Suprapubic skin (tissue), 4 donors: ENCODE results near the gene USF3. TPM values are rescaled to one million over a fixed set of nuclear protein-coding genes. Genes with fewer than 3 reads are reported as not detected.

Experiments
- DNase-seq, 2 donors: peaks; one replicate each; pipeline ENCODE4 v3.0.0-alpha.2; 2019; ENCODE audit warnings: low spot score in 2 of 2
- H3K27ac ChIP-seq: fragments of 200-600 bp; sonication (generic); one replicate; pipeline ENCODE4 v1.5.1; 2019
- H3K27me3 ChIP-seq: fragments of 200-600 bp; sonication (generic); one replicate; pipeline ENCODE4 v1.5.1; 2019
- H3K36me3 ChIP-seq: fragments of 200-600 bp; sonication (generic); one replicate; pipeline ENCODE4 v1.5.1; 2019
- H3K4me1 ChIP-seq: fragments of 200-600 bp; sonication (generic); one replicate; pipeline ENCODE4 v1.5.1; 2019
- H3K4me3 ChIP-seq: fragments of 200-600 bp; sonication (generic); one replicate; pipeline ENCODE4 v1.5.1; 2019; ENCODE audit warnings: mild to moderate bottlenecking
- H3K9me3 ChIP-seq: fragments of 200-600 bp; sonication (generic); one replicate; pipeline ENCODE4 v1.5.1; 2019
- CTCF ChIP-seq, 2 donors: fragments of 200-600 bp in 1 of 2; fragments of 450-650 bp in 1 of 2; sonication (generic) in 1 of 2; IDR thresholded peaks; one replicate each; pipeline ENCODE4 v1.5.1; 2016 to 2019; ENCODE audit warnings: antibody characterized with exemption in 2 of 2, mild to moderate bottlenecking in 1 of 2, moderate library complexity in 1 of 2
- EP300 ChIP-seq: sonication (generic); formaldehyde crosslinking; IDR thresholded peaks from one replicate; pipeline ENCODE4 v1.6.1; 2017; ENCODE audit warnings: antibody characterized with exemption
- POLR2A ChIP-seq, 2 donors: fragments of 450-650 bp; IDR thresholded peaks; one replicate each; pipeline ENCODE4 v1.6.1; 2017; ENCODE audit warnings: antibody characterized with exemption in 2 of 2, mild to moderate bottlenecking in 2 of 2, moderate library complexity in 2 of 2
- POLR2AphosphoS5 ChIP-seq, 3 donors: sonication (generic); formaldehyde crosslinking; IDR thresholded peaks; one replicate each; pipeline ENCODE4 v1.6.1; 2017; ENCODE audit warnings: antibody characterized with exemption in 3 of 3
- WGBS: methylation state at CpG from one replicate; pipeline ENCODE4 v1.1.5; 2018; 5-methylcytosine and 5-hydroxymethylcytosine counted together
- total RNA-seq, 4 donors: library from RNA; depleted of rRNA; stranded (reverse); fragments of >200 nt; gene quantifications; one replicate each; pipeline ENCODE4 v1.1.0, GENCODE V29; 2016

Gene USF3
- total RNA-seq, 4 donors from 2014 or later: 20.6 to 34.6 (median 28.2) TPM

- H3K4me1 ChIP-seq: no peaks in the 10 kb centered on the region
- no peak for TF ChIP-seq EP300
- no peak for TF ChIP-seq POLR2A (IDR thresholded peaks at IDR 0.05)
- DNase-seq: no peak
- peaks cover 62% of the 10 kb centered on the region for H3K36me3 ChIP-seq
- H3K9me3 ChIP-seq: no peaks in the 10 kb centered on the region
- H3K27me3 ChIP-seq: no peaks in the 10 kb centered on the region
- no peak overlapping the region for H3K27ac ChIP-seq
- 93% methylated on average over 3 of the region's 3 CpGs for WGBS
- H3K4me3 ChIP-seq: no peak overlapping the region
Observed at GRCh38 chr3:113658107-113658506, 38.3 kb downstream of the USF3 start.

- no peaks in the 10 kb centered on the region for H3K9me3 ChIP-seq
- no peaks in the 10 kb centered on the region for H3K27me3 ChIP-seq
- no peaks in the 10 kb centered on the region for H3K4me1 ChIP-seq
- WGBS: 91% methylated on average over 3 of the region's 3 CpGs
- H3K36me3 ChIP-seq: peaks cover 33% of the 10 kb centered on the region
- TF ChIP-seq POLR2AphosphoS5 (IDR thresholded peaks at IDR 0.05) (no peak), CTCF (IDR thresholded peaks at IDR 0.05) (no peak), POLR2A (IDR thresholded peaks at IDR 0.05) (no peak), EP300 (no peak)
- H3K4me3 ChIP-seq: no peak overlapping the region
- H3K27ac ChIP-seq: no peak overlapping the region
- DNase-seq: no peak
Observed at GRCh38 chr3:113654851-113655250, 41.6 kb downstream of the USF3 start.

- WGBS: 86% methylated on average over 1 of the region's 1 CpG
- Histone ChIP-seq H3K4me3 (no peak overlapping the region), H3K27ac (no peak overlapping the region), H3K9me3 (no peaks in the 10 kb centered on the region), H3K27me3 (no peaks in the 10 kb centered on the region), H3K4me1 (no peaks in the 10 kb centered on the region), H3K36me3 (peaks cover 28% of the 10 kb centered on the region)
- TF ChIP-seq POLR2A (IDR thresholded peaks at IDR 0.05) (no peak), CTCF (IDR thresholded peaks at IDR 0.05) (no peak), POLR2AphosphoS5 (IDR thresholded peaks at IDR 0.05) (no peak), EP300 (no peak)
- DNase-seq: no peak
Observed at GRCh38 chr3:113654310-113654709, 42.1 kb downstream of the USF3 start.

GRCh38 chr3:113649174-113649845, 47.1 kb downstream of the USF3 start:
- no peaks in the 10 kb centered on the region for H3K27me3 ChIP-seq
- no peak overlapping the region for H3K4me3 ChIP-seq
- H3K9me3 ChIP-seq: peaks cover 8% of the 10 kb centered on the region
- H3K27ac ChIP-seq: no peak overlapping the region
- no peaks in the 10 kb centered on the region for H3K4me1 ChIP-seq
- TF ChIP-seq POLR2A (IDR thresholded peaks at IDR 0.05): no peak
- TF ChIP-seq POLR2AphosphoS5 (IDR thresholded peaks at IDR 0.05): no peak
- TF ChIP-seq EP300: no peak
- no peak for TF ChIP-seq CTCF (IDR thresholded peaks at IDR 0.05)
- DNase-seq: no peak
- 84% methylated on average over 6 of the region's 6 CpGs for WGBS
- H3K36me3 ChIP-seq: no peaks in the 10 kb centered on the region

GRCh38 chr3:113648524-113648923, 47.9 kb downstream of the USF3 start:
- no peaks in the 10 kb centered on the region for H3K36me3 ChIP-seq
- no peak for DNase-seq
- TF ChIP-seq EP300 (no peak), POLR2A (IDR thresholded peaks at IDR 0.05) (no peak), POLR2AphosphoS5 (IDR thresholded peaks at IDR 0.05) (no peak), CTCF (IDR thresholded peaks at IDR 0.05) (no peak)

GRCh38 chr3:113643583-113643982, 52.9 kb downstream of the USF3 start:
- WGBS: 97% methylated on average over 7 of the region's 7 CpGs
- H3K4me3 ChIP-seq: no peak overlapping the region
- TF ChIP-seq CTCF (IDR thresholded peaks at IDR 0.05) (no peak), POLR2AphosphoS5 (IDR thresholded peaks at IDR 0.05) (no peak), EP300 (no peak), POLR2A (IDR thresholded peaks at IDR 0.05) (no peak)

More at GRCh38 chr3:113648524-113648923, 47.9 kb downstream of the USF3 start:
- peaks cover 8% of the 10 kb centered on the region for H3K9me3 ChIP-seq
- H3K27me3 ChIP-seq: no peaks in the 10 kb centered on the region
- no peaks in the 10 kb centered on the region for H3K4me1 ChIP-seq
- H3K4me3 ChIP-seq: no peak overlapping the region
- H3K27ac ChIP-seq: no peak overlapping the region

More at GRCh38 chr3:113643583-113643982, 52.9 kb downstream of the USF3 start:
- Histone ChIP-seq H3K9me3 (peaks cover 8% of the 10 kb centered on the region), H3K36me3 (no peaks in the 10 kb centered on the region), H3K27ac (no peak overlapping the region), H3K27me3 (no peaks in the 10 kb centered on the region), H3K4me1 (no peaks in the 10 kb centered on the region)
- no peak for DNase-seq
